RKO (cell line): Measurements from ENCODE around the gene FES.
"Not testable (repeated sequence)": the region's sequence is repeated elsewhere in the genome, so short reads cannot be mapped to it uniquely, and the experiment has no call there.

ENCODE experiments used
- DNase-seq: peaks from one replicate; pipeline ENCODE4 v3.0.0-alpha.2; 2016; ENCODE audit warnings: low spot score

The FES gene

DNA sequence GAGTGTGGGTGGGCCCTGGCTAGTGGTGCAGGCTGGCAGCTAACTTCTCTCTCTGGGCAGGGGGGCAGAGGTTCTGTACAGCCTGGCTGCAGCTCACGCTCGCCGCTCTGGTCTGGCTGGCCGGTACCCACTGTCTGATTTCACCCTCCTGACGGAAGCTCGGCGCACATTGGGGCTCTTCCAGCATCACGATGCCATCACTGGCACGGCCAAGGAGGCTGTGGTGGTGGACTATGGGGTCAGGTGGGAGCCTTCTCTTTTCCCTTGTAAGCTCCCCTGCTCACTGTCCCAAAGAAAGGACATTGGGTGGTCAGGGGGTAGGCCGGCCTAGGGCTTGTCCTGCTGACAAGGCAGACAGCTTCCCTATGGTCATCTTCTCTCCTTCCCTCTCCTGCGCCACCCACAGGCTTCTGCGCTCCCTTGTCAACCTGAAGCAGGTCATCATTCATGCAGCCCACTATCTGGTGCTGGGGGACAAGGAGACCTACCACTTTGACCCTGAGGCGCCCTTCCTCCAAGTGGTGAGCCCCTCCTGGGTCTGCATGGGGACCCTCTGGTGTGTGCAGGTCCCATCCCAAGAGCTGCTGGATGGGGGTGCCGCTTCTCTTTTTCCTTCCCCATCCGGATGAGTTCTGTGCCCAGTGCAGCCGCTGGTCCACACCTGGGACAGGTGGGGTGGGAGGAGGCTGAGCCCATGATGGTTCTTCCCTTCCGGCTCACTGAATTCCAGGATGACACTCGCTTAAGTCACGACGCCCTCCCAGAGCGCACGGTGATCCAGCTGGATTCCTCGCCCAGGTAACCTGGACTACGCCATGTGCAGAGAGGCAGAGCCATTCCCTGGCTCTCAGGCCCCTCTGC lies 26.4 kb downstream of the FES start:
- DNase-seq: no peak

GRCh38 chr15:90911302-90911623 lies 27.0 kb downstream of the FES start:
- no peak for DNase-seq

GRCh38 chr15:90911906-90912769 lies 27.8 kb downstream of the FES start:
- DNase-seq: no peak

GRCh38 chr15:90912770-90913075 lies 28.4 kb downstream of the FES start:
- no peak for DNase-seq

GRCh38 chr15:90913398-90913944 lies 29.2 kb downstream of the FES start:
- no peak for DNase-seq

DNA sequence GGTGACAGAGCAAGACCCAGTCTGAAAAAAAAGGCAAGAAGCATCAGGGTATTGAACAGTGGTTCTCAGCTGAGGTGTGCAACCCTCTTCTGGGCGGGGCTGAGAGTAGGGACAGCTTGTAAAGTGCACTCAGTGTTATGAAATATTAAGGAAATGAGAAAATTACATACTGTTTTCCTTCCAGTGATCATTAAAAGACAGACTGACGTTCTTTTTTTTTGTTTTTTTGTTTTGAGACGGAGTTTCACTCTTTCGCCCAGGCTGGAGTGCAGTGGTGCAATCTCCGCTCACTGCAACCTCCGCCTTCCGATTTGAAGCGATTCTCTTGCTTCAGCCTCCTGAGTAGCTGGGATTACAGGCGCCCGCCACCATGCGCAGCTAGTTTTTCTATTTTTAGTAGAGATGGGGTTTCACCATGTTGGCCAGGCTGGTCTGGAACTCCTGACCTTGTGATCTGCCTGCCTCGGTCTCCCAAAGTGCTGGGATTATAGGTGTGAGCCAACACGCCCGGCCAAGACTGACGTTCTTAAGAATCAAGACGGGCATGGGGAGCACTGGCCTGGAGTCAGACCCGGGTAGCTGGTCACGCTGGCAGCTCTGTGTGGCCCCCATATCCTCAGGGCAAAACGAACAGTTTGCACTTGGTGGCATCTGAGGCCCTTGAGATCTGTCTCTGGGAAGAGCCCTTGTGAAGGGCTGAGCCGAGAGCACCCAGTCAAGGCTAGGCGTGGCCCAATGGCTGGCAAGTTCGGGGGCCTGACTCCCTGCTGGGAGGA lies 30.2 kb downstream of the FES start:
- no peak for DNase-seq

GRCh38 chr15:90915216-90915807 lies 31.0 kb downstream of the FES start:
- DNase-seq: no peak

GRCh38 chr15:90915808-90916440 lies 31.6 kb downstream of the FES start:
- DNase-seq: no peak

DNA sequence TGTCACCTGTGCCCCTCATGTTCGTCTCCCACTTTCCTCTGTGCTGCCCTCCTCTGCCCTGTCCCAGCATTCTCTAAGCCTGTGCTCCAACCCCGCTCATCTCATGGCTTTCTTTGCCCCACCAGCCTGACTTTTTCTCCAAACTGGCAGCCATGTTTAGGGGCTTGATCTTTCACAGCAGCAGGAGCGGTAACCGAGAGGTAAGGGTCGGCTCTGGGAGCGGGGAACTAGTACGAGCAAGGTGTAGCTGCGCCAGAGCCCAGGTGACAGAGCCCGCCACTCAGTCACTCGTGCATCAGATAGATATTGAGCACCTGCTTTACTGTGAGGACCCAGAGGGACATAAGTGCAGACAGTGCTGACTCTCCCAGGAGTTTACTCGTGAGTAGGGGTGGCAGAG lies 32.2 kb downstream of the FES start:
- no peak for DNase-seq

DNA sequence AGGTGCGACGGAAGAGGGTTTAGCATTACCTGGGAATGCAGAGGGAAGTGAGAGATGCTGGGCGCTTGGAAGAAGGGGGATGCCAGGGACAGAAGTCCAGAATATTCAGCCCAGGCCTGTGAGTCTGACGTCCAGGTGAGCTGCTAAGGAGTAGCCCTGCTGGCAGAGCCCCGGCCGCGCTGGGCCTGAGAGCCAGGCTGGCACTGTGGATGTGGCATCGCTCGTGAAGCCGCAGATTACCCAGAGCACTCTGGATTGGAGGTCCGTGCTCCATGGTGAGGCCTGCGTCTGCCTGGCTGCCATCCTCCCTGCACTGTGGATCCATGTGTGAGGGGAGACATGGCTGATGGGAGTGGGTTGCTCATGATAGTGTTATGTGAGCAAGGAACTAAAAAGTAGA lies 33.3 kb downstream of the FES start:
- no peak for DNase-seq

- no peak for DNase-seq
These were observed 33.9 kb downstream of the FES start for GRCh38 chr15:90918034-90918788.

- DNase-seq: no peak
These were observed 34.5 kb downstream of the FES start for GRCh38 chr15:90918835-90919234.

DNA sequence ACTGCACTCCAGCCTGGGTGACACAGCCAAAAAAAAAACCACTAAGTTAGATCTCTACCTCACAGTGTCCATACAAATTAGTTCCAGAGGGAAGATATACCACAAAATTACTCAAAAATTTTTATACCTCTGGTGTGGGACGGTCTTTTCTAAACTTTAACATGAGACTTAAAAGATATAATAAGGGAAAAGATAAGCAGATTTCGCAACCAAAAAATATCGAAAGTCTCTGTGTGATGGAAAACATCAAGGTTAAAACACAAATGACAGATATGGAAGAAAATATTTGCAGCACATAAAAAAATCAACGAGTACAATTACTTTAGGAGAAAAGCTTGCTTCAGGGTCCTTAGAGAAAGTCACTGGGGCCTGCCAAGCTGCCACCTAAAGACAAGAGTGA lies 37.6 kb downstream of the FES start:
- no peak for DNase-seq

GRCh38 chr15:90922712-90923322 lies 38.5 kb downstream of the FES start:
- not testable (repeated sequence) for DNase-seq

DNA sequence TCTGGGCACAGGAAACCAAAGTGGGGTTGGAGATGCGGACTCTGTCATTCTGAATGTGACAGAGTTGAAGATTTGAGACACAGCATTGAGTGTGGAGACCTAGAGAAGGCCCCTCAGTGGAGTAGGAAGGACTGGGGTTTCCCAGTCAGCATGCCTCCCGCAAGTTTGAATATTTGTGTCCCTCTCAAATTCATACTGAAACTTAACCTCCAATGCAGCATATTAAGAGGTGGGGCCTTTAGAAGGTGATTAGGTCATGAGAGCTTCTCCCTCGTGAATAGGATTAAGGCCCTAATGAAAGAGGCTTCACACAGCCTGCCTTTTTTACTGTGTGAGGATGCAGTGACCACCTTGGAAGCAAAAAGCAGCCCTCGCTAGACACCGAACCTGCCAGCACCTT lies 40.1 kb downstream of the FES start:
- DNase-seq: no peak

DNA sequence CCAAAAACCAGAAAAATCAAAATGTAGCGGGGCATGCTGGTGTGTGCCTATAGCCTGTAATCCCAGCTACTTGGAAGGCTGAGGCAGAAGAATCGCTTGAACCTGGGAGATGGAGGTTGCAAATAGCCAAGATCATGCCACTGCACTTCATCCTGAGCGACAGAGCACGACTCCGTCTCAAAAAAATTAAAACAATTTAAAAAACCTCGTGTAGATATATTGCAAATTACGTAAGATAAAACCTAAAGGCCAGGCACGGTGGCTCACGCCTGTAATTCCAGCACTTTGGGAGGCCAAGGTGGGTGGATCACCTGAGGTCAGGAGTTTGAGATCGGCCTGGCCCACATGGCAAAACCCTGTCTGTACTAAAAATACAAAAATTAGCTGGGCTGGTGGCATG lies 42.5 kb downstream of the FES start:
- not testable (repeated sequence) for DNase-seq

GRCh38 chr15:90928106-90928505 lies 43.8 kb downstream of the FES start:
- not testable (repeated sequence) for DNase-seq

- DNase-seq: no peak
These were observed 45.1 kb downstream of the FES start for GRCh38 chr15:90929246-90930019.

GRCh38 chr15:90930861-90931574 lies 46.7 kb downstream of the FES start:
- DNase-seq: peak; percentile 61
